ENCODE results near the gene SOCS6. TPM values are rescaled to one million over a fixed set of nuclear protein-coding genes. Genes with fewer than 3 reads are reported as not detected.
"Not testable (repeated sequence)": the region's sequence is repeated elsewhere in the genome, so short reads cannot be mapped to it uniquely, and the experiment has no call there.

The SOCS6 gene
- total RNA-seq, 1 donor from 2014 or later = 30.2 TPM

DNA sequence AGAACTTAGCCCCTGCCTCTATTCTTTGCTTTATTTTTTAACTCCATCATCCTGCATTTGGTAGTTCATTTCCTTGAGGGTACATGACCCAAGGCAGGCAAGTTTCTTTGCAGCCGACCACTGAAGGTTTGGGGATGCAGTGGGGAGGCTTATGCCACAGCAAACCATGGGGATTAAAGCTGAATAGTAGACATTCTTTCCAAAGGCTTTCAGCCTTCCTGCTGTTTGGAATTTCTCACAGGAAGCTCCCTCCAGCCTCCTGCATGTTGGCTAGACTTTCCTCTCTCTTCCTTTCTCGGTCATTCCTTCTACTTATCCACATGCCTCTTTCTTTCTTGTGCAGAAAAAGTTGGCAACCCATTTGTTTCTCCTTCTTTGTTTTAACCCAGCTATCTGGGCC lies 77.3 kb downstream of the SOCS6 start:
- peaks cover 8% of the 10 kb centered on the region for H3K4me1 Mint-ChIP-seq (ENCODE audit: unreplicated experiment)
- H3K27me3 Mint-ChIP-seq = no peaks in the 10 kb centered on the region
- peaks cover under 1% of the 10 kb centered on the region for H3K36me3 Mint-ChIP-seq
- H3K9me3 Mint-ChIP-seq = peaks cover under 1% of the 10 kb centered on the region
- H3K4me3 Mint-ChIP-seq = no peak overlapping the region
- no peak overlapping the region for H3K27ac Mint-ChIP-seq
- no peak for DNase-seq (ENCODE audit: extremely low spot score, unreplicated experiment)
- TF ChIP-seq, protein P1, sequence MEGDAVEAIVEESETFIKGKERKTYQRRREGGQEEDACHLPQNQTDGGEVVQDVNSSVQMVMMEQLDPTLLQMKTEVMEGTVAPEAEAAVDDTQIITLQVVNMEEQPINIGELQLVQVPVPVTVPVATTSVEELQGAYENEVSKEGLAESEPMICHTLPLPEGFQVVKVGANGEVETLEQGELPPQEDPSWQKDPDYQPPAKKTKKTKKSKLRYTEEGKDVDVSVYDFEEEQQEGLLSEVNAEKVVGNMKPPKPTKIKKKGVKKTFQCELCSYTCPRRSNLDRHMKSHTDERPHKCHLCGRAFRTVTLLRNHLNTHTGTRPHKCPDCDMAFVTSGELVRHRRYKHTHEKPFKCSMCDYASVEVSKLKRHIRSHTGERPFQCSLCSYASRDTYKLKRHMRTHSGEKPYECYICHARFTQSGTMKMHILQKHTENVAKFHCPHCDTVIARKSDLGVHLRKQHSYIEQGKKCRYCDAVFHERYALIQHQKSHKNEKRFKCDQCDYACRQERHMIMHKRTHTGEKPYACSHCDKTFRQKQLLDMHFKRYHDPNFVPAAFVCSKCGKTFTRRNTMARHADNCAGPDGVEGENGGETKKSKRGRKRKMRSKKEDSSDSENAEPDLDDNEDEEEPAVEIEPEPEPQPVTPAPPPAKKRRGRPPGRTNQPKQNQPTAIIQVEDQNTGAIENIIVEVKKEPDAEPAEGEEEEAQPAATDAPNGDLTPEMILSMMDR (conservative IDR thresholded peaks at IDR 0.05) = no peak

DNA sequence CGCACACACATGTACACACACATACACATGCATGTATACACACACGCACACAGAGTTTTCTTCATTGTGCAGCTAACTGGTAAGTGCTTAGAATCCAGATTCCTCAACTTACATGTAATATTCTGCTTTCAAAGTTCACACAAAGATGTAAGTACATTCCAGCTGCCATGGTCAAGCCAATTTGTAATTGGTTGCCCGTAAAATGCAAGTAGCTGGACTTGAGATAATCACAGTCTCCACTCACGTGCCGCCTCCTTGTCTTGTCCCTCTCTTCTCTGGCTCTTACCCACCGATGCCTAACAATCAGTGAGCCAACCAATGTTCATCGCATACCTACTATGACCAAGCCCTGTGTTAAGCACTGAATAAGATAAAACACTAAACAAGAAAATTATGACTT lies 77.8 kb downstream of the SOCS6 start:
- Mint-ChIP-seq H3K27me3 (no peaks in the 10 kb centered on the region), H3K4me3 (no peak overlapping the region), H3K36me3 (peaks cover 4% of the 10 kb centered on the region), H3K9me3 (peaks cover 5% of the 10 kb centered on the region), H3K4me1 (ENCODE audit: unreplicated experiment) (peaks cover 8% of the 10 kb centered on the region), H3K27ac (no peak overlapping the region)
- TF ChIP-seq, protein P1 (conservative IDR thresholded peaks at IDR 0.05) = no peak
- no peak for DNase-seq (ENCODE audit: extremely low spot score, unreplicated experiment)

DNA sequence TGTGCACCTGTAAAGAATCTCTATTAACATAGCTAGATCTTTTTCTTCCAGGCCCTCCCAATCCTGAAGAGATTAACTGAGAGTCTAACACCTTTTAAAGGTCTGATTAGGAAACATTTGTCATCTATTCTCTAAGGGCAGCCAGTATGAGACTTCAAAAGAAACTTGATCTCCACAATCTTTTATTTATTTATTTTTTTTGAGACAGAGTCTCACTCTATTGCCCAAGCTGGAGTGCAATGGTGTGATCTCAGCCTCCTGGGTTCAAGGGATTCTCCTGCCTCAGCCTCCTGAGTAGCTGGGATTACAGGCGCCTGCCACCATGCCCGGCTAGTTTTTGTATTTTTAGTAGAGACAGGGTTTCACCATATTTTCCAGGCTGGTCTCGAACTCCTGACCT lies 78.5 kb downstream of the SOCS6 start:
- DNase-seq (ENCODE audit: extremely low spot score, unreplicated experiment); H3K27me3 Mint-ChIP-seq; H3K4me3 Mint-ChIP-seq; H3K36me3 Mint-ChIP-seq; H3K27ac Mint-ChIP-seq; H3K9me3 Mint-ChIP-seq: not testable (repeated sequence)
- peaks cover 12% of the 10 kb centered on the region for H3K4me1 Mint-ChIP-seq (ENCODE audit: unreplicated experiment)

DNA sequence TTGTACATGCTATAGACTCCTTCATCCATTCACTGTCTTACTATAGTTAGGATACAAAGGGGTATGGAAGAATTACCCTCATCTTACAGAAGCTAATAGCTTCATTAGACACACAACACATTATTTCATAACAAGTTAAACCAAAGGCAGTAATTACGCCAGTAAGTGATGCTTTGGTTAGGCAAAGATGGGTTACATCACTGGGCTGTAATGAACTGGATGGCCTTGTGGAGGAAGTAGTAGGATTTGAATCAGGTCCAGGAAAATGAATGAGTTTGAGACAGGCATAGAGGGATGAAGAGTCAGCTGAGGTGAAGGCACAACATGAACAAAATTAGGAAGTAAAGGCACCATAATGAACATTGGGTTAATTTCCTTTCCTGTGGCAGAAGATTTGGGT lies 80.1 kb downstream of the SOCS6 start:
- H3K36me3 Mint-ChIP-seq = peaks cover 7% of the 10 kb centered on the region
- peaks cover 8% of the 10 kb centered on the region for H3K9me3 Mint-ChIP-seq
- peaks cover 24% of the 10 kb centered on the region for H3K4me1 Mint-ChIP-seq (ENCODE audit: unreplicated experiment)
- no peaks in the 10 kb centered on the region for H3K27me3 Mint-ChIP-seq
- TF ChIP-seq, protein P1 (conservative IDR thresholded peaks at IDR 0.05) = no peak
- no peak overlapping the region for H3K27ac Mint-ChIP-seq
- no peak overlapping the region for H3K4me3 Mint-ChIP-seq
- DNase-seq (ENCODE audit: extremely low spot score, unreplicated experiment) = no peak

DNA sequence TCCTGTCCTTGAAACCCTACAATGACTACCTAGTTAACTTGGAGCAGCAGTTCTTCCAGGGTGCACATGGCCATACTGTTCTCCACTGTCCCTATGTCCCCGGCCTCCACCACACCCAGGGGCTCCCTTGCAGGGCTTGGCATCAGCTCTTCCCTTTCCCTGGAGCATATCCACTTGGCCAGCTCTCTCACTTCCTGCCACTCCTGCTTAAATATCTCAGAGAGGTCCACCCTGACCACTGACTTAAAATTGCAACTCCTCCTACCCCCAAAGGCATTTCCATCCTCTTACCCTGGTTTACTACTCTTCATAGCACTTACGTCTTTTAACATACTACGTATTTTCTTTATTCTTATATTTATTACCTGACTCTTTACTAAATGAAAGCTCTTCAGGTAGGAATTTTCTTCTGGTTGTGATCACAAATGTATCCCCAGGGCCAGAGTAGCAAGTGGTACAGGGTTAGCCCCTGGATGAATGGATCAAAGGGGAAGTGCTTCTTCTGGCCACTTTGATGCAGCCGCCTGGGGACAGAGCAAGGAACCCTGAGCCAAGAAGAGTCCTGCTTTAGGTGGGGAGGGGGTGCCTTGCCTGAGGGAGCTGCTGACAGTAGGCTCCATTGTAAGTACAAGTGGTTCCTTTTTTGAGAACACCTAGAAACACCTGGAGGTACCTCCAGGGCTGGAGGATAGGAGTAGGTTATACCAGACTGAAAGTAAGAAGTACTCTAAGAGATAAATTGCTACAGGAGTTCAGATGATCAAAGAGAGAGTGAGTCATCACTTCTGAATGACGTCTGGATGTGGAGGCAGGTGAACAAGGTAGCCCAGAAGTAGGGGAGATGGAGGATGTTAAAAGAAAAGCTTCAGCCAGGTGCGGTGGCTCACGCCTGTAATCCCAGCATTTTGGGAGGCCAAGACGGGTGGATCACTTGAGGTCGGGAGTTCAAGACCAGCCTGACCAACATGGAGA lies 82.2 kb downstream of the SOCS6 start:
- DNase-seq (ENCODE audit: extremely low spot score, unreplicated experiment) = no peak
- H3K27me3 Mint-ChIP-seq = no peaks in the 10 kb centered on the region
- H3K27ac Mint-ChIP-seq = no peak overlapping the region
- TF ChIP-seq, protein P1 (conservative IDR thresholded peaks at IDR 0.05) = no peak
- H3K9me3 Mint-ChIP-seq = peaks cover 13% of the 10 kb centered on the region
- H3K4me3 Mint-ChIP-seq = no peak overlapping the region
- H3K36me3 Mint-ChIP-seq = peaks cover 9% of the 10 kb centered on the region
- H3K4me1 Mint-ChIP-seq (ENCODE audit: unreplicated experiment) = peaks cover 29% of the 10 kb centered on the region

DNA sequence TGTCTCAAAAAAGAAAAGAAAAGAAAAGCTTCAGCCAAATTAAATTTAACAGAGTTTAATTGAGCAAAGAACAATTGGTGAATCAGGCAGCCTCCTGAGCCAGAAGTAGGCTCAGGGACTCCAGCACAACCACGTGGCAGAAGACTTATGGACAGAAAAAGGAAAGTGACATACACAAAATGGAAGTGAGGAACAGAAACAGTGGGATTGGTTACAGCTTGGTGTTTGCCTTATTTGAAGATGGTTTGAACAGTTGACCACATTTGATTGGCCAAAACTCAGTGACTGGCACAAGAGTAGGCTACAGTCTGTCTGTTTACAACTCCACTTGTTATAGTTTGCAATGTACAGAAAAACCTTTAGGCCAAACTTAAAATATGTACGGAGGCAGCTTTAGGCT lies 83.1 kb downstream of the SOCS6 start:
- peaks cover 13% of the 10 kb centered on the region for H3K9me3 Mint-ChIP-seq
- TF ChIP-seq, protein P1 (conservative IDR thresholded peaks at IDR 0.05) = no peak
- H3K4me3 Mint-ChIP-seq = no peak overlapping the region
- H3K4me1 Mint-ChIP-seq (ENCODE audit: unreplicated experiment) = peaks cover 28% of the 10 kb centered on the region
- H3K27ac Mint-ChIP-seq = no peak overlapping the region
- no peak for DNase-seq (ENCODE audit: extremely low spot score, unreplicated experiment)
- no peaks in the 10 kb centered on the region for H3K27me3 Mint-ChIP-seq
- peaks cover 9% of the 10 kb centered on the region for H3K36me3 Mint-ChIP-seq
